ENCODE measurements around the gene INAVA.

GRCh38 chr1:200949626-200950025 is 54.9 kb downstream of the INAVA start:
- no peak for TF ChIP-seq CTCF (conservative IDR thresholded peaks at IDR 0.05; ENCODE audit: low read length)
- TF ChIP-seq EZH2phosphoT487 (IDR thresholded peaks at IDR 0.05; ENCODE audit: borderline replicate concordance) = no peak
